PC-9 (cell line): ENCODE results near the gene COL15A1. TPM values are rescaled to one million over a fixed set of nuclear protein-coding genes. Genes with fewer than 3 reads are reported as not detected.

Experiments used
- BruUV-seq: library from RNA; stranded (reverse); fragments of 400-500 nt; replicated peaks from 2 replicates; lab custom pipeline; 2021; lab: Mats Ljungman, UMichigan
- CTCF ChIA-PET: fragments of 300-600 bp; sonication (Branson Sonifier 250); formaldehyde crosslinking; loops from one replicate; lab custom pipeline; 2022; ENCODE audit warnings: antibody characterized with exemption; lab: Charles Lee
- POLR2A ChIA-PET: fragments of 300-600 bp; sonication (Branson Sonifier 250); formaldehyde crosslinking; loops from one replicate; lab custom pipeline; 2022; ENCODE audit warnings: antibody characterized with exemption; ENCODE audit not compliant: unreplicated experiment; lab: Charles Lee
- DNase-seq, 2 experiments: peaks; one replicate each; pipeline versions ENCODE4 v3.0.0 to v3.0.0-alpha.2; 2015 to 2022; ENCODE audit warnings: mixed read lengths in 1 of 2
- H2AFZ ChIP-seq: fragments of 200-600 bp; sonication (generic); 2 replicates; pipeline ENCODE4 v1.8.1; 2017; ENCODE audit warnings: antibody characterized with exemption
- H3F3A ChIP-seq: fragments of 200-600 bp; sonication (generic); 2 replicates; pipeline ENCODE4 v1.8.1; 2017; ENCODE audit warnings: antibody characterized with exemption, mild to moderate bottlenecking, low read depth; ENCODE audit not compliant: insufficient read depth
- H3K27ac ChIP-seq: fragments of 200-600 bp; sonication (generic); 2 replicates; pipeline ENCODE4 v1.6.1; 2016; ENCODE audit warnings: mixed run types
- H3K27me3 ChIP-seq: fragments of 200-600 bp; sonication (generic); 2 replicates; pipeline ENCODE4 v1.6.1; 2016; ENCODE audit warnings: low read depth, mixed run types; ENCODE audit not compliant: insufficient read depth
- H3K36me3 ChIP-seq: fragments of 200-600 bp; sonication (generic); 2 replicates; pipeline ENCODE4 v1.6.1; 2016; ENCODE audit warnings: low read depth, mixed run types
- H3K4me1 ChIP-seq: fragments of 200-600 bp; sonication (generic); replicated peaks from 2 replicates; pipeline ENCODE4 v1.6.1; 2016; ENCODE audit warnings: mixed run types; ENCODE audit not compliant: insufficient read depth
- H3K4me2 ChIP-seq: fragments of 200-600 bp; sonication (generic); 2 replicates; pipeline ENCODE4 v1.6.1; 2017; ENCODE audit warnings: mixed run types
- H3K4me3 ChIP-seq: fragments of 200-600 bp; sonication (generic); 2 replicates; pipeline ENCODE4 v1.6.1; 2016; ENCODE audit warnings: mixed run types
- H3K79me2 ChIP-seq: fragments of 200-600 bp; sonication (generic); 2 replicates; pipeline ENCODE4 v1.6.1; 2017; ENCODE audit warnings: low read depth, mixed run types
- H3K9me2 ChIP-seq: fragments of 200-600 bp; sonication (generic); 2 replicates; pipeline ENCODE4 v1.8.1; 2017; ENCODE audit warnings: mild to moderate bottlenecking; ENCODE audit not compliant: insufficient read depth
- H3K9me3 ChIP-seq: fragments of 200-600 bp; sonication (generic); 2 replicates; pipeline ENCODE4 v1.8.1; 2016; ENCODE audit warnings: low read depth; ENCODE audit not compliant: insufficient read depth
- H4K20me1 ChIP-seq: fragments of 200-600 bp; sonication (generic); 2 replicates; pipeline ENCODE4 v1.8.1; 2017; ENCODE audit not compliant: insufficient read depth
- CTCF ChIP-seq: fragments of 200-600 bp; sonication (generic); conservative IDR thresholded peaks from 2 replicates; pipeline ENCODE4 v1.6.1; 2017; ENCODE audit warnings: mixed run types, antibody characterized with exemption, mild to moderate bottlenecking, moderate library complexity
- EZH2 ChIP-seq: fragments of 200-600 bp; sonication (generic); IDR thresholded peaks from 2 replicates; pipeline ENCODE4 v1.8.0; 2017; ENCODE audit warnings: antibody characterized with exemption, low read depth
- intact Hi-C: fragments of 100-400 bp; cut with micrococcal nuclease; formaldehyde crosslinking; loops from one replicate; pipeline ENCODE4 v1.10.0; 2022; ENCODE audit not compliant: unreplicated experiment
- total RNA-seq: library from RNA; stranded (reverse); gene quantifications from 2 replicates; pipeline ENCODE4 v1.2.3, GENCODE V29; 2021

The COL15A1 gene
- total RNA-seq, 1 experiment from 2014 or later: not detected

- no peaks in the 10 kb centered on the region for H3K4me1 ChIP-seq
- CTCF ChIA-PET: no interaction called here
- H3K9me3 ChIP-seq: no peaks in the 10 kb centered on the region
- peaks cover 19% of the 10 kb centered on the region for H3K27me3 ChIP-seq
- intact Hi-C loops: no loop called here
- H4K20me1 ChIP-seq: no peaks in the 10 kb centered on the region
- TF ChIP-seq EZH2: no peak
- TF ChIP-seq CTCF: no peak
- POLR2A ChIA-PET: no interaction called here
- no peaks in the 10 kb centered on the region for H3K9me2 ChIP-seq
- no peak overlapping the region for H2AFZ ChIP-seq
- no peak overlapping the region for H3K4me3 ChIP-seq
- H3K79me2 ChIP-seq: no peaks in the 10 kb centered on the region
- H3K36me3 ChIP-seq: no peaks in the 10 kb centered on the region
- H3F3A ChIP-seq: no peaks in the 10 kb centered on the region
- H3K27ac ChIP-seq: no peak overlapping the region
- BruUV-seq: no TSS peak
- no peak overlapping the region for H3K4me2 ChIP-seq
- DNase-seq: no peak
These were observed 40.8 kb upstream of the COL15A1 start for GRCh38 chr9:98902925-98903324.

GRCh38 chr9:98903961-98904411 is 39.7 kb upstream of the COL15A1 start:
- ChIA-PET POLR2A (no interaction called here), CTCF (no interaction called here)
- Histone ChIP-seq H3K9me2 (no peaks in the 10 kb centered on the region), H3K79me2 (no peaks in the 10 kb centered on the region), H3K27me3 (peaks cover 8% of the 10 kb centered on the region), H3K27ac (no peak overlapping the region), H3K4me1 (no peaks in the 10 kb centered on the region), H3K4me3 (no peak overlapping the region), H2AFZ (no peak overlapping the region), H3K36me3 (no peaks in the 10 kb centered on the region), H3K4me2 (no peak overlapping the region), H4K20me1 (no peaks in the 10 kb centered on the region), H3K9me3 (no peaks in the 10 kb centered on the region), H3F3A (no peaks in the 10 kb centered on the region)
- no peak for TF ChIP-seq CTCF
- no peak for TF ChIP-seq EZH2
- BruUV-seq: no TSS peak
- intact Hi-C loops: no loop called here
- DNase-seq: no peak

GRCh38 chr9:98905015-98905414 is 38.7 kb upstream of the COL15A1 start:
- intact Hi-C loops: no loop called here

More at GRCh38 chr9:98905015-98905414, 38.7 kb upstream of the COL15A1 start:
- no peak overlapping the region for H3K4me2 ChIP-seq
- POLR2A ChIA-PET: no interaction called here
- TF ChIP-seq CTCF (no peak), EZH2 (no peak)
- no peak for DNase-seq
- H3K36me3 ChIP-seq: no peaks in the 10 kb centered on the region
- CTCF ChIA-PET: no interaction called here
- no peaks in the 10 kb centered on the region for H3K9me2 ChIP-seq
- H4K20me1 ChIP-seq: no peaks in the 10 kb centered on the region
- H2AFZ ChIP-seq: no peak overlapping the region
- H3K27me3 ChIP-seq: no peaks in the 10 kb centered on the region
- BruUV-seq: no TSS peak
- no peaks in the 10 kb centered on the region for H3F3A ChIP-seq
- H3K4me1 ChIP-seq: no peaks in the 10 kb centered on the region
- no peaks in the 10 kb centered on the region for H3K79me2 ChIP-seq
- H3K4me3 ChIP-seq: no peak overlapping the region
- no peaks in the 10 kb centered on the region for H3K9me3 ChIP-seq
- no peak overlapping the region for H3K27ac ChIP-seq
